IMR-90 (cell line): Measurements from ENCODE around the gene PALM2AKAP2. TPM values are rescaled to one million over a fixed set of nuclear protein-coding genes. Genes with fewer than 3 reads are reported as not detected.

ENCODE experiments used
- ATAC-seq: fragments of 200-7000 bp; cut with Tn5 transposase; 2 replicates; pipeline ENCODE4 v1.9.1; 2020; ENCODE audit warnings: low read depth, mild to moderate bottlenecking, moderate library complexity
- BruUV-seq: library from RNA; stranded (reverse); fragments of 400-500 nt; replicated peaks from 2 replicates; lab custom pipeline; 2021; lab: Mats Ljungman, UMichigan
- CTCF ChIA-PET: fragments of 300-600 bp; formaldehyde crosslinking; extraction: SDS; loops from one replicate; lab custom pipeline; 2021; ENCODE audit warnings: antibody characterized with exemption; lab: Yijun Ruan, JAX
- POLR2A ChIA-PET: fragments of 300-600 bp; sonication (Branson Sonifier 250); formaldehyde crosslinking; loops from one replicate; lab custom pipeline; 2022; ENCODE audit warnings: antibody characterized with exemption; ENCODE audit not compliant: unreplicated experiment; lab: Charles Lee
- DNase-seq: peaks from one replicate; pipeline ENCODE4 v3.0.0; 2013
- H2AFZ ChIP-seq: replicated peaks from 2 replicates; pipeline ENCODE3; 2013; ENCODE audit warnings: low read length, mild to moderate bottlenecking; ENCODE audit not compliant: poor library complexity
- H2AK5ac ChIP-seq: 2 replicates; pipeline ENCODE4 v1.6.1; 2013; ENCODE audit warnings: low read depth, low read length, inconsistent platforms
- H2AK9ac ChIP-seq: replicated peaks from 2 replicates; pipeline ENCODE3; 2013; ENCODE audit warnings: mild to moderate bottlenecking, low read depth, low read length, moderate library complexity; ENCODE audit not compliant: poor library complexity
- H2BK120ac ChIP-seq: 2 replicates; pipeline ENCODE4 v1.6.1; 2013; ENCODE audit warnings: low read depth, low read length, inconsistent platforms
- H2BK15ac ChIP-seq: 3 replicates; pipeline ENCODE4 v1.6.1; 2013; ENCODE audit warnings: low read depth, low read length, inconsistent platforms
- H2BK20ac ChIP-seq: 2 replicates; pipeline ENCODE4 v1.6.1; 2013; ENCODE audit warnings: low read depth, mild to moderate bottlenecking, inconsistent platforms, low read length, moderate library complexity
- H2BK5ac ChIP-seq: 2 replicates; pipeline ENCODE4 v1.6.1; 2013; ENCODE audit warnings: mild to moderate bottlenecking, low read depth, low read length, inconsistent platforms; ENCODE audit not compliant: poor library complexity, severe bottlenecking
- H3K14ac ChIP-seq: replicated peaks from 2 replicates; pipeline ENCODE4 v1.6.1; 2013; ENCODE audit warnings: low read depth, low read length, inconsistent platforms
- H3K18ac ChIP-seq: 2 replicates; pipeline ENCODE4 v1.6.1; 2013; ENCODE audit warnings: low read depth, low read length, control low read depth
- H3K23ac ChIP-seq: 2 replicates; pipeline ENCODE4 v1.6.1; 2013; ENCODE audit warnings: low read depth, low read length, inconsistent platforms
- H3K27ac ChIP-seq: 2 replicates; pipeline ENCODE4 v1.5.1; 2013; ENCODE audit warnings: mild to moderate bottlenecking, control low read depth, low read length; ENCODE audit not compliant: insufficient read depth
- H3K27me3 ChIP-seq: 2 replicates; pipeline ENCODE4 v1.6.1; 2013; ENCODE audit warnings: low read length; ENCODE audit not compliant: control insufficient read depth, insufficient read depth
- H3K36me3 ChIP-seq: 2 replicates; pipeline ENCODE4 v1.6.1; 2013; ENCODE audit warnings: low read length, mixed read lengths; ENCODE audit not compliant: control insufficient read depth, insufficient read depth
- H3K4ac ChIP-seq: 2 replicates; pipeline ENCODE4 v1.6.1; 2013; ENCODE audit warnings: low read depth, low read length, inconsistent platforms
- H3K4me1 ChIP-seq: 2 replicates; pipeline ENCODE4 v1.6.1; 2013; ENCODE audit warnings: low read length, mixed read lengths; ENCODE audit not compliant: control insufficient read depth, insufficient read depth
- H3K4me2 ChIP-seq: 2 replicates; pipeline ENCODE4 v1.6.1; 2013; ENCODE audit warnings: low read depth, mild to moderate bottlenecking, control low read depth, low read length, moderate library complexity
- H3K4me3 ChIP-seq: 2 replicates; pipeline ENCODE4 v1.5.1; 2013; ENCODE audit warnings: low read depth, mild to moderate bottlenecking, control low read depth, low read length, moderate library complexity; ENCODE audit not compliant: insufficient read depth
- H3K56ac ChIP-seq: 2 replicates; pipeline ENCODE4 v1.6.1; 2013; ENCODE audit warnings: low read length, inconsistent platforms; ENCODE audit not compliant: insufficient read depth; ENCODE audit errors: extremely low read depth
- H3K79me1 ChIP-seq, 2 experiments: 2 replicates each; pipeline ENCODE4 v1.6.1; 2013; ENCODE audit warnings: low read length in 2 of 2, inconsistent platforms in 1 of 2, low read depth in 1 of 2
- H3K9ac ChIP-seq: 2 replicates; pipeline ENCODE4 v1.6.1; 2013; ENCODE audit warnings: low read depth, low read length, control low read depth
- H3K9me1 ChIP-seq: 2 replicates; pipeline ENCODE4 v1.6.1; 2013; ENCODE audit warnings: low read length, inconsistent platforms; ENCODE audit not compliant: insufficient read depth
- H3K9me3 ChIP-seq: 2 replicates; pipeline ENCODE4 v1.6.1; 2013; ENCODE audit warnings: low read length; ENCODE audit not compliant: control insufficient read depth, insufficient read depth
- H4K20me1 ChIP-seq: 2 replicates; pipeline ENCODE4 v1.6.1; 2013; ENCODE audit warnings: low read length, inconsistent platforms; ENCODE audit not compliant: insufficient read depth
- H4K5ac ChIP-seq: 2 replicates; pipeline ENCODE4 v1.6.1; 2013; ENCODE audit warnings: mild to moderate bottlenecking, low read depth, low read length, control low read depth
- H4K8ac ChIP-seq, 2 experiments: 2 replicates each; pipeline ENCODE4 v1.6.1; 2013; ENCODE audit warnings: low read depth in 2 of 2, low read length in 2 of 2, control low read depth in 1 of 2, inconsistent platforms in 1 of 2
- H4K91ac ChIP-seq: 2 replicates; pipeline ENCODE4 v1.6.1; 2013; ENCODE audit warnings: low read depth, low read length, inconsistent platforms; ENCODE audit not compliant: insufficient read depth
- BHLHE40 ChIP-seq: fragments of 150-350 bp; IDR thresholded peaks from 2 replicates; pipeline ENCODE4 v1.6.1; 2016; ENCODE audit warnings: mild to moderate bottlenecking, low read depth, low read length
- CEBPB ChIP-seq: IDR thresholded peaks from 2 replicates; pipeline ENCODE4 v1.6.1; 2012; ENCODE audit warnings: low read depth, low read length, improper control_type of control experiment
- CHD1 ChIP-seq: IDR thresholded peaks from 2 replicates; pipeline ENCODE4 v1.6.1; 2012; ENCODE audit warnings: low read depth, low read length, improper control_type of control experiment
- FOS ChIP-seq: fragments of 150-350 bp; IDR thresholded peaks from 2 replicates; pipeline ENCODE4 v1.6.1; 2016; ENCODE audit warnings: low read depth, low read length
- MAFK ChIP-seq: IDR thresholded peaks from 2 replicates; pipeline ENCODE4 v1.6.1; 2012; ENCODE audit warnings: low read depth, low read length, improper control_type of control experiment
- MAZ ChIP-seq: IDR thresholded peaks from 2 replicates; pipeline ENCODE4 v1.6.1; 2012; ENCODE audit warnings: low read depth, mild to moderate bottlenecking, low read length, improper control_type of control experiment, moderate library complexity, borderline replicate concordance
- MXI1 ChIP-seq: IDR thresholded peaks from 2 replicates; pipeline ENCODE4 v1.6.1; 2012; ENCODE audit warnings: low read depth, mild to moderate bottlenecking, low read length, moderate library complexity, borderline replicate concordance
- NFE2L2 ChIP-seq: fragments of 150-350 bp; IDR thresholded peaks from 2 replicates; pipeline ENCODE4 v1.6.1; 2016; ENCODE audit warnings: low read depth, mild to moderate bottlenecking, low read length
- POLR2A ChIP-seq: IDR thresholded peaks from 2 replicates; pipeline ENCODE4 v1.6.1; 2012; ENCODE audit warnings: mild to moderate bottlenecking, low read depth, low read length
- RAD21 ChIP-seq: IDR thresholded peaks from 2 replicates; pipeline ENCODE4 v1.6.1; 2012; ENCODE audit warnings: low read length, improper control_type of control experiment
- RCOR1 ChIP-seq: IDR thresholded peaks from 2 replicates; pipeline ENCODE4 v1.6.1; 2012; ENCODE audit warnings: mild to moderate bottlenecking, low read length, improper control_type of control experiment; ENCODE audit not compliant: insufficient replicate concordance
- RFX5 ChIP-seq: IDR thresholded peaks from 2 replicates; pipeline ENCODE4 v1.8.0; 2012; ENCODE audit warnings: low read depth, mild to moderate bottlenecking, low read length, moderate library complexity
- SMC3 ChIP-seq: fragments of 150-350 bp; IDR thresholded peaks from 2 replicates; pipeline ENCODE4 v1.6.1; 2016; ENCODE audit warnings: low read depth, mild to moderate bottlenecking, antibody characterized with exemption, low read length, moderate library complexity
- WGBS, 2 experiments: methylation state at CpG; one replicate each; pipeline versions ENCODE4 v1.1.5 to v1.1.7; 2013; ENCODE audit warnings: missing lambda C conversion rate in 2 of 2; ENCODE audit not compliant: insufficient read length in 1 of 2; ENCODE audit errors: extremely low coverage in 2 of 2; 5-methylcytosine and 5-hydroxymethylcytosine counted together
- dilution Hi-C: fragments of 300-500 bp; cut with HindIII; formaldehyde crosslinking; loops from one replicate; pipeline ENCODE4 v1.14.3; 2018; ENCODE audit warnings: low sequenced_read_pairs; ENCODE audit not compliant: unreplicated experiment
- in situ Hi-C: fragments of 300-500 bp; cut with MboI; formaldehyde crosslinking; loops from 3 replicates; pipeline ENCODE4 v1.14.3; 2019; ENCODE audit warnings: low sequenced_read_pairs, inconsistent platforms, mixed read lengths
- intact Hi-C: fragments of 100-400 bp; cut with micrococcal nuclease; formaldehyde crosslinking; loops from 2 replicates; pipeline ENCODE4 v1.10.0; 2022
- polyA plus RNA-seq, 3 experiments: library from polyadenylated mRNA; depleted of rRNA; stranded (reverse); fragments of >200 nt; gene quantifications; 2 replicates each; pipeline ENCODE4 v1.2.3, GENCODE V29; 2012; ENCODE audit warnings: low replicate concordance in 1 of 3
- total RNA-seq: library from RNA; depleted of rRNA; stranded (reverse); fragments of >200 nt; gene quantifications from 2 replicates; pipeline ENCODE4 v1.2.3, GENCODE V29; 2012
- TF ChIP-seq, protein P1 (sequence below): fragments of 150-350 bp; IDR thresholded peaks from 2 replicates; pipeline ENCODE4 v1.6.1; 2016; ENCODE audit warnings: low read depth, mild to moderate bottlenecking, low read length, moderate library complexity, borderline replicate concordance
- TF ChIP-seq, protein P2 (sequence below): conservative IDR thresholded peaks from 2 replicates; pipeline ENCODE4 v1.5.1; 2012; ENCODE audit warnings: mild to moderate bottlenecking, low read depth, low read length, improper control_type of control experiment
- TF ChIP-seq, protein P3 (sequence below): fragments of 150-350 bp; IDR thresholded peaks from 2 replicates; pipeline ENCODE4 v1.6.1; 2017; ENCODE audit warnings: mild to moderate bottlenecking, antibody characterized with exemption, low read length, low read depth

The PALM2AKAP2 gene
- total and polyA plus RNA-seq, 2 of the 4 experiments (the other 2 are of a cell fraction) = 3.2 to 14.2 TPM

DNA sequence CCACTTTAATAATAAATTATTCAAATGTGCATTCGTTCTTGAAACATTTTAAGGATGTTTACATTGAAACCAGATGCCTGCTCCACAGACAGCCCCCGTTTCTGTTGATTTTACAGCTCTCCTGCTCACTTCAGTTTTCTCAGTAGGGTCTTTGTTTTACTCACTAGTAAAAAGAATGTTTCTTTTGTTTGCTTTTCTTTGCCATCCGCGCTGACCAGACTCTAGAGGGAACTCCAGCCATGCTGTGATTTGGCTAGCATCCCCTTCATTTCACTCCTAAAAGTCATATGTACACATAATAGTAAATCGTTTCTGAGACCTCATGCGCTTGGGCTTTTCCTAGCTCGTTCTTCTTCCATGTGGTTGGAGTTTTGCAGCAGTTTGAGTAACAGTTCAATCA, 28.7 kb upstream of the PALM2AKAP2 start:
- no peak overlapping the region for H3K18ac ChIP-seq
- no TSS peak for BruUV-seq
- H3K9me1 ChIP-seq = peaks cover 13% of the 10 kb centered on the region
- H2BK15ac ChIP-seq = peak overlapping the region; percentile 25; the same call in 2 of the 3 replicates
- peaks cover 11% of the 10 kb centered on the region for H3K4me1 ChIP-seq
- POLR2A ChIA-PET = no interaction called here
- H4K20me1 ChIP-seq = no peaks in the 10 kb centered on the region
- in situ Hi-C loops (no loop called here), dilution Hi-C loops (no loop called here), intact Hi-C loops (loop anchor here (5.0 kb wide), 1 partner anchor 66 kb away; no protein-coding TSS in a partner anchor)
- no peak overlapping the region for H3K27ac ChIP-seq
- H2BK20ac ChIP-seq = peak overlapping the region; percentile 14
- no peaks in the 10 kb centered on the region for H3K9me3 ChIP-seq
- peak; percentile 82 for DNase-seq
- no peak overlapping the region for H2AK5ac ChIP-seq
- no peaks in the 10 kb centered on the region for H3K36me3 ChIP-seq
- H3K23ac ChIP-seq = peak overlapping the region; percentile 13; the same call in 1 of the 2 replicates
- H3K56ac ChIP-seq = peak overlapping the region; percentile 29; the same call in 1 of the 2 replicates
- TF ChIP-seq RAD21 (peak; percentile 39), MAZ (peak; percentile 51; the same call in 1 of the 2 replicates), RCOR1 (no peak), SMC3 (no peak), NFE2L2 (no peak), RFX5 (no peak), MAFK (no peak), BHLHE40 (no peak), POLR2A (no peak), CHD1 (no peak), MXI1 (peak; percentile 67; the same call in 1 of the 2 replicates), FOS (no peak), CEBPB (no peak)
- TF ChIP-seq, protein P1, sequence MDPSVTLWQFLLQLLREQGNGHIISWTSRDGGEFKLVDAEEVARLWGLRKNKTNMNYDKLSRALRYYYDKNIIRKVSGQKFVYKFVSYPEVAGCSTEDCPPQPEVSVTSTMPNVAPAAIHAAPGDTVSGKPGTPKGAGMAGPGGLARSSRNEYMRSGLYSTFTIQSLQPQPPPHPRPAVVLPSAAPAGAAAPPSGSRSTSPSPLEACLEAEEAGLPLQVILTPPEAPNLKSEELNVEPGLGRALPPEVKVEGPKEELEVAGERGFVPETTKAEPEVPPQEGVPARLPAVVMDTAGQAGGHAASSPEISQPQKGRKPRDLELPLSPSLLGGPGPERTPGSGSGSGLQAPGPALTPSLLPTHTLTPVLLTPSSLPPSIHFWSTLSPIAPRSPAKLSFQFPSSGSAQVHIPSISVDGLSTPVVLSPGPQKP = no peak
- TF ChIP-seq, protein P2, sequence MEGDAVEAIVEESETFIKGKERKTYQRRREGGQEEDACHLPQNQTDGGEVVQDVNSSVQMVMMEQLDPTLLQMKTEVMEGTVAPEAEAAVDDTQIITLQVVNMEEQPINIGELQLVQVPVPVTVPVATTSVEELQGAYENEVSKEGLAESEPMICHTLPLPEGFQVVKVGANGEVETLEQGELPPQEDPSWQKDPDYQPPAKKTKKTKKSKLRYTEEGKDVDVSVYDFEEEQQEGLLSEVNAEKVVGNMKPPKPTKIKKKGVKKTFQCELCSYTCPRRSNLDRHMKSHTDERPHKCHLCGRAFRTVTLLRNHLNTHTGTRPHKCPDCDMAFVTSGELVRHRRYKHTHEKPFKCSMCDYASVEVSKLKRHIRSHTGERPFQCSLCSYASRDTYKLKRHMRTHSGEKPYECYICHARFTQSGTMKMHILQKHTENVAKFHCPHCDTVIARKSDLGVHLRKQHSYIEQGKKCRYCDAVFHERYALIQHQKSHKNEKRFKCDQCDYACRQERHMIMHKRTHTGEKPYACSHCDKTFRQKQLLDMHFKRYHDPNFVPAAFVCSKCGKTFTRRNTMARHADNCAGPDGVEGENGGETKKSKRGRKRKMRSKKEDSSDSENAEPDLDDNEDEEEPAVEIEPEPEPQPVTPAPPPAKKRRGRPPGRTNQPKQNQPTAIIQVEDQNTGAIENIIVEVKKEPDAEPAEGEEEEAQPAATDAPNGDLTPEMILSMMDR = peak; percentile 33
- TF ChIP-seq, protein P3, sequence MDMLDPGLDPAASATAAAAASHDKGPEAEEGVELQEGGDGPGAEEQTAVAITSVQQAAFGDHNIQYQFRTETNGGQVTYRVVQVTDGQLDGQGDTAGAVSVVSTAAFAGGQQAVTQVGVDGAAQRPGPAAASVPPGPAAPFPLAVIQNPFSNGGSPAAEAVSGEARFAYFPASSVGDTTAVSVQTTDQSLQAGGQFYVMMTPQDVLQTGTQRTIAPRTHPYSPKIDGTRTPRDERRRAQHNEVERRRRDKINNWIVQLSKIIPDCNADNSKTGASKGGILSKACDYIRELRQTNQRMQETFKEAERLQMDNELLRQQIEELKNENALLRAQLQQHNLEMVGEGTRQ = no peak
- peak overlapping the region; percentile 35; the same call in 1 of the 2 replicates for H2BK120ac ChIP-seq
- H4K5ac ChIP-seq = no peak overlapping the region
- H2AFZ ChIP-seq = peak overlapping the region; percentile 29
- H2AK9ac ChIP-seq = no peak overlapping the region
- H3K9ac ChIP-seq = no peak overlapping the region; the same call in 1 of the 2 replicates
- peak overlapping the region; percentile 14 for H2BK5ac ChIP-seq
- H4K91ac ChIP-seq = no peak overlapping the region
- H3K4ac ChIP-seq = peak overlapping the region; percentile 29; the same call in 1 of the 2 replicates
- CTCF ChIA-PET = interaction anchor here (0.7 to 1.1 kb wide), 3 partner anchors 24 to 66 kb away, joined by 3 read pairs; no protein-coding TSS in a partner anchor
- H3K4me2 ChIP-seq = peak overlapping the region; percentile 18; the same call in 1 of the 2 replicates
- 0 out of 4 replicates have a peak overlapping the region, but pooled peaks of 1 of the 2 experiments have one; percentile 9 for H4K8ac ChIP-seq
- peak overlapping the region; percentile 54; the same call in 1 of the 2 replicates for H3K14ac ChIP-seq
- no peak overlapping the region for H3K4me3 ChIP-seq
- no peaks in the 10 kb centered on the region for H3K27me3 ChIP-seq
- no CpG with 5 or more reads among the region's 7 CpGs for WGBS, 2 experiments
- H3K79me1 ChIP-seq = no peaks in the 10 kb centered on the region
- peak; percentile 82 for ATAC-seq
